Lower lobe of right lung (tissue), 2 donors: ENCODE data around the gene DYRK4. TPM values are rescaled to one million over a fixed set of nuclear protein-coding genes. Genes with fewer than 3 reads are reported as not detected.
A peak's percentile ranks its signal among the peaks of the same experiment; 100 is the strongest.

Source experiments
- ATAC-seq, 2 donors: fragments of 200-7000 bp; cut with Tn5 transposase; one replicate each; pipeline ENCODE4 v1.9.1; 2020 to 2022; ENCODE audit warnings: mild to moderate bottlenecking in 2 of 2, moderate library complexity in 2 of 2
- DNase-seq: peaks from one replicate; pipeline ENCODE4 v3.0.0-alpha.2; 2020
- H3K27ac ChIP-seq: fragments of 200-600 bp; one replicate; pipeline ENCODE4 v1.8.0; 2022
- H3K27me3 ChIP-seq: fragments of 200-600 bp; one replicate; pipeline ENCODE4 v1.8.0; 2022; ENCODE audit warnings: low read depth
- H3K36me3 ChIP-seq: fragments of 200-600 bp; one replicate; pipeline ENCODE4 v1.8.0; 2022; ENCODE audit warnings: mild to moderate bottlenecking
- H3K4me1 ChIP-seq: fragments of 200-600 bp; one replicate; pipeline ENCODE4 v1.8.0; 2022
- H3K4me3 ChIP-seq: fragments of 200-600 bp; one replicate; pipeline ENCODE4 v1.8.0; 2022; ENCODE audit warnings: mild to moderate bottlenecking
- H3K9me3 ChIP-seq: fragments of 200-600 bp; one replicate; pipeline ENCODE4 v1.8.0; 2022
- intact Hi-C: fragments of 100-400 bp; cut with DNase I; formaldehyde crosslinking; loops from one replicate; pipeline ENCODE4 v1.11.0; 2022
- total RNA-seq: library from RNA; stranded (reverse); fragmentation: NEBNext Ultra II Directional; extraction: Animal tissue kit (Norgen Biotek cat#: 25700); gene quantifications from one replicate; pipeline ENCODE4 v1.2.1, GENCODE V29; 2021
- TF ChIP-seq, protein P1 (sequence below): fragments of 200-600 bp; IDR thresholded peaks from one replicate; pipeline ENCODE4 v1.8.0; 2022; ENCODE audit warnings: antibody characterized with exemption, mild to moderate bottlenecking
- donor health status: DM: no; HTN: yes; CAD: no; lungs with severe emphysema.

DYRK4 gene
- total RNA-seq, 1 donor from 2014 or later, result 41.4 TPM

DNA sequence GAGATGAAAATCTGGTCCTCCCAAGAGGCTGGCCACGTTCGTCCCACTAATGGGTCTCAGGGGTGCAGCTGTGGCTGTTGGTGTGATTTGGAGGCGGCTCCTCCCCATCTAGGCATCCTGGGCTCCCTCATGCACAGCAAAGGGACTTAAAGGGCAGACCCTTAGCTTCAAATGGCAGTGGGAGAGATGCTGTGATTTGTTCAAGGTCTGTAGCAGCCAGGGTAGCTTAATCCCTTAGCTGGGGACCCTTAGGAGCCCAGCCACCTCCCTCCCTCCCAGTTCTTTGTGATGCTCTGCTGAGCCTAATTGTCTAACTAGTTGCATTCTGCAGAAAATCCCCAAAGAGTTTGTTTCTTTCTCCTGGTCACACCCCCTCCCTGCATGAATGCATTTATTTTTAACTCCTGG lies 18.3 kb downstream of the DYRK4 start:
- DNase-seq (no peak), ATAC-seq (peak in 1 of 2 donors; percentile 15)
- no peak overlapping the region for H3K27ac ChIP-seq
- H3K9me3 ChIP-seq, result no peaks in the 10 kb centered on the region
- peaks cover 10% of the 10 kb centered on the region for H3K4me1 ChIP-seq
- H3K4me3 ChIP-seq, result no peak overlapping the region
- TF ChIP-seq, protein P1, sequence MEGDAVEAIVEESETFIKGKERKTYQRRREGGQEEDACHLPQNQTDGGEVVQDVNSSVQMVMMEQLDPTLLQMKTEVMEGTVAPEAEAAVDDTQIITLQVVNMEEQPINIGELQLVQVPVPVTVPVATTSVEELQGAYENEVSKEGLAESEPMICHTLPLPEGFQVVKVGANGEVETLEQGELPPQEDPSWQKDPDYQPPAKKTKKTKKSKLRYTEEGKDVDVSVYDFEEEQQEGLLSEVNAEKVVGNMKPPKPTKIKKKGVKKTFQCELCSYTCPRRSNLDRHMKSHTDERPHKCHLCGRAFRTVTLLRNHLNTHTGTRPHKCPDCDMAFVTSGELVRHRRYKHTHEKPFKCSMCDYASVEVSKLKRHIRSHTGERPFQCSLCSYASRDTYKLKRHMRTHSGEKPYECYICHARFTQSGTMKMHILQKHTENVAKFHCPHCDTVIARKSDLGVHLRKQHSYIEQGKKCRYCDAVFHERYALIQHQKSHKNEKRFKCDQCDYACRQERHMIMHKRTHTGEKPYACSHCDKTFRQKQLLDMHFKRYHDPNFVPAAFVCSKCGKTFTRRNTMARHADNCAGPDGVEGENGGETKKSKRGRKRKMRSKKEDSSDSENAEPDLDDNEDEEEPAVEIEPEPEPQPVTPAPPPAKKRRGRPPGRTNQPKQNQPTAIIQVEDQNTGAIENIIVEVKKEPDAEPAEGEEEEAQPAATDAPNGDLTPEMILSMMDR, result no peak
- H3K27me3 ChIP-seq, result no peaks in the 10 kb centered on the region
- H3K36me3 ChIP-seq, result no peaks in the 10 kb centered on the region
- intact Hi-C loops, result no loop called here

GRCh38 chr12:4584281-4584680 lies 22.3 kb downstream of the DYRK4 start:
- TF ChIP-seq, protein P1, result no peak
- ATAC-seq (no peak), DNase-seq (no peak)
- intact Hi-C loops, result no loop called here
- Histone ChIP-seq H3K9me3 (no peaks in the 10 kb centered on the region), H3K4me1 (peaks cover 6% of the 10 kb centered on the region), H3K27me3 (no peaks in the 10 kb centered on the region), H3K4me3 (no peak overlapping the region), H3K36me3 (no peaks in the 10 kb centered on the region), H3K27ac (no peak overlapping the region)

DNA sequence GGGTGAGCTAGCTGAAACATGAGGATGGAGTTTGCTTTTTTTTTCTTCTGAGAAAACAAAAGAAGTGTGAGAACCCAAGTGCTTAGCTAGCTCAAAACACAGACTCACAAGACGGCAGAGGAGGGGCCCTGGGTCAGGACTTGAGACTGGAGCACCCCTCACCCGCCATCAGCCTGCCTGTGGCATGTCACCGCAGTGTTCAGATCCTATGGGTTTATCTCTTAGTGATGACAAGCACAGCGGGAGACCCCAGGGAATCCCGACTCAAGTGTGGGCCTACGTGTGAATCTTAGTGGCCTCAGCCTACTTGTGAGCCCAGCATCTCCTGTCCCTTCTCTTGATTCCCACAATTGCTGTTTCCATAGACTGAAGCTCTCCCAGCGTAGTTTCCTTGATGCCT lies 22.9 kb downstream of the DYRK4 start:
- no peaks in the 10 kb centered on the region for H3K36me3 ChIP-seq
- no peak overlapping the region for H3K27ac ChIP-seq
- TF ChIP-seq, protein P1, result no peak
- no peaks in the 10 kb centered on the region for H3K27me3 ChIP-seq
- intact Hi-C loops, result no loop called here
- no peak for DNase-seq
- peaks cover 3% of the 10 kb centered on the region for H3K4me1 ChIP-seq
- ATAC-seq, result no peak
- H3K4me3 ChIP-seq, result no peak overlapping the region
- no peaks in the 10 kb centered on the region for H3K9me3 ChIP-seq

GRCh38 chr12:4586500-4586899 lies 24.5 kb downstream of the DYRK4 start:
- TF ChIP-seq, protein P1, result no peak
- H3K27ac ChIP-seq, result no peak overlapping the region
- DNase-seq (no peak), ATAC-seq (no peak)
- H3K4me1 ChIP-seq, result no peaks in the 10 kb centered on the region
- H3K4me3 ChIP-seq, result no peak overlapping the region
- H3K27me3 ChIP-seq, result no peaks in the 10 kb centered on the region
- intact Hi-C loops, result no loop called here
- no peaks in the 10 kb centered on the region for H3K36me3 ChIP-seq
- no peaks in the 10 kb centered on the region for H3K9me3 ChIP-seq

GRCh38 chr12:4587108-4587507 lies 25.1 kb downstream of the DYRK4 start:
- ATAC-seq (no peak), DNase-seq (no peak)
- H3K4me3 ChIP-seq, result no peak overlapping the region
- H3K27me3 ChIP-seq, result no peaks in the 10 kb centered on the region
- intact Hi-C loops, result no loop called here
- no peaks in the 10 kb centered on the region for H3K4me1 ChIP-seq
- TF ChIP-seq, protein P1, result no peak
- no peak overlapping the region for H3K27ac ChIP-seq
- no peaks in the 10 kb centered on the region for H3K9me3 ChIP-seq
- H3K36me3 ChIP-seq, result no peaks in the 10 kb centered on the region

DNA sequence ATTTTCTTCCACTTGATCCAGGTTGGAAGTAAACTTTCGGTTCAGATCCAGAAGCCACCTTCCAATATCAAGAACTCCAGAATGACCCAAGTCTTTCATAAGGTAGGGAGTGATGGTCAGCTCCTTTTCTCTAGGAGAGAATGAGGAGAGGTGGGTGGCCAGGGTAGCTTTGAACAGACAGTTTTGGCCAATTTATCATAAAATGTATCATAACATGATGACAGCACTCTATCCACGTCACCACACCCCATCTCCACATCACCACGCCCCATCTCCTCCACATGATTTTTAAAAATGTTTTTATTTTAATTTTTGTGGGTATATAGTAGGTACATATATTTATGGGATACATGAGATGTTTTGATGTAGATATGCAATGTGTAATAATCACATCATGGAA lies 26.9 kb downstream of the DYRK4 start:
- no peaks in the 10 kb centered on the region for H3K27me3 ChIP-seq
- H3K4me1 ChIP-seq, result no peaks in the 10 kb centered on the region
- H3K36me3 ChIP-seq, result no peaks in the 10 kb centered on the region
- intact Hi-C loops, result no loop called here
- TF ChIP-seq, protein P1, result no peak
- ATAC-seq (no peak), DNase-seq (no peak)
- H3K9me3 ChIP-seq, result no peaks in the 10 kb centered on the region
- no peak overlapping the region for H3K4me3 ChIP-seq
- H3K27ac ChIP-seq, result no peak overlapping the region
